ENCODE data around the gene EML4.
"Not testable (repeated sequence)": the region's sequence is repeated elsewhere in the genome, so short reads cannot be mapped to it uniquely, and the experiment has no call there.

EML4 gene

DNA sequence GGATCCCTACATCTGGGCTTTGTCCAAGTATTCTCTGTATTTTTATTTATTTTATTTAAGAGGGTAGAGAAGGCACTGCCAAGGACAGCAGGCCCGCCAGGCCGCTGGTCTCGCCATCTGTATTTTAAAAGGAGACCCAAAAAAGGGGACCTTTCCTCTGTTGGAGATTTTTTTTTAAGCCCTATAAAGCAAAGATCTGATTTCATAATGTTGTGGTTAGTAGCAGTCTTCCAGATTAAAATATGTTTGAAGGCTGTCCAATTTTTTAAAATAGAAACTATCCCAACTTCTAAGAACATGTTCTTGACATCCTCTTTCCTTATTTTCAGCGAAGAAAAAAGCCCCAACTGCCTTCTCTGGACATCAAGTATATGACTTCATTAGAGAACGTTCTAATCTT, 102.1 kb downstream of the EML4 start:
- H3K27ac Mint-ChIP-seq; DNase-seq; ATAC-seq (replicated peaks); H3K4me1 Mint-ChIP-seq; H3K27me3 Mint-ChIP-seq; H3K9me3 Mint-ChIP-seq; H3K4me3 Mint-ChIP-seq: not testable (repeated sequence)
- peaks cover 6 to 15% of the 10 kb centered on the region in 2 donors for H3K36me3 Mint-ChIP-seq

GRCh38 chr2:42274863-42275262, 105.7 kb downstream of the EML4 start:
- Mint-ChIP-seq H3K9me3 (no peaks in the 10 kb centered on the region), H3K4me3 (no peak overlapping the region), H3K27me3 (no peaks in the 10 kb centered on the region), H3K36me3 (peaks cover 9 to 27% of the 10 kb centered on the region in 2 donors), H3K4me1 (no peaks in the 10 kb centered on the region), H3K27ac (no peak overlapping the region)
- ATAC-seq (replicated peaks) (no peak), DNase-seq (no peak)

GRCh38 chr2:42281416-42282081, 112.4 kb downstream of the EML4 start:
- H3K4me1 Mint-ChIP-seq: no peaks in the 10 kb centered on the region
- peaks cover 21 to 36% of the 10 kb centered on the region in 2 donors for H3K36me3 Mint-ChIP-seq
- DNase-seq (no peak), ATAC-seq (replicated peaks) (no peak)
- no peak overlapping the region for H3K4me3 Mint-ChIP-seq
- no peak overlapping the region for H3K27ac Mint-ChIP-seq
- no peaks in the 10 kb centered on the region for H3K9me3 Mint-ChIP-seq
- H3K27me3 Mint-ChIP-seq: no peaks in the 10 kb centered on the region

DNA sequence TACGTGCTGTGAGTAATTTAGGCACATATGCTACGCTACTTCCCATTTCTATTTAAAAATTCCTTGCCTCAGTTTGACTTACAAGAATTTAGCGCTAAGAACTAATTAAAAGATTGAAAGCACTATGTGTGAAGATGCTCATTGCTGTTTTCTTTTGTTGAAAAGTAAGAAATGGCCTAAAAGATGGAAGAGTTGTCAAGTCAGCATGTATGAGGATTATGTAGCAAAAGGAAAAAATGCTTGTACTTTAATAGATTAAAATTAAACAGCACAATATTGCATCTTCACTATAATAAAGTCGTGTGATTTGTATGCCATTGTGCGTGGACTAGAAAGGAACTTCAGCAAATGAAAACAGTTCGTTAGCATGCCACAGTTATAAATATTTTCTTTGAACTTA, 114.9 kb downstream of the EML4 start:
- H3K4me3 Mint-ChIP-seq: no peak overlapping the region
- no peaks in the 10 kb centered on the region for H3K9me3 Mint-ChIP-seq
- no peak for DNase-seq
- H3K27me3 Mint-ChIP-seq: no peaks in the 10 kb centered on the region
- no peak overlapping the region for H3K27ac Mint-ChIP-seq
- peaks cover 22 to 30% of the 10 kb centered on the region in 2 donors for H3K36me3 Mint-ChIP-seq
- no peak for ATAC-seq (replicated peaks)
- H3K4me1 Mint-ChIP-seq: peaks cover 0 to 4% of the 10 kb centered on the region in 2 donors

DNA sequence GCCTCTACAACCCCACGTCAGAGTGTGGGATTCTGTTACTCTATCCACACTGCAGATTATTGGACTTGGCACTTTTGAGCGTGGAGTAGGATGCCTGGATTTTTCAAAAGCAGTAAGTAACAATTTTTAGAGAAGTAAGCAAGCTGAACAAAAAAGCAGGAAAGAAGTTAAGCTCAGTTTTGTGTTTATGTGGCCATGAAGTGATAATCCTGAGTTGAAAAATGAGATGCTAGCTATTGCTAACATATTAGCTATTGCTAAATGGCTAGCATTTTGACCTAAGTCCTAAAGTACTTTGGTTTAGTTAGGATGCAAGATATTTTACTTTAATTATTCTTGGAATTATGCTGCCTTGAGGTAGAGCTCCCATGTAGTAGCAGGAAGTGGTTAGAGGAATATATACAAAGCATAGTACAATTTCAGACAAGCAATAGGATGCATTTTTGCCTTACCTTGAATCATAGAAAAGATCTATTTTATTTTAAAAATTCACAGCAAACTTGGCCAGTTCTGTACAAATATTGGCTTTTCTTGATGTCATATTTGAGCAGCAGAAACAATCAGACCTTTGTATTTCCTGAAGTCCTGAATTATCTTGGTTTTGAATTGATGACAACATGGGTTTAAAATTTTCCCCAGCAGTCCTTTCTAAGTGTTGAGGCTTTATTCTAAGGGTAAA, 117.3 kb downstream of the EML4 start:
- ATAC-seq (replicated peaks): no peak
- H3K36me3 Mint-ChIP-seq: peaks cover 28 to 41% of the 10 kb centered on the region in 2 donors
- DNase-seq: no peak
- peaks cover 5 to 11% of the 10 kb centered on the region in 2 donors for H3K4me1 Mint-ChIP-seq
- H3K27ac Mint-ChIP-seq: no peak overlapping the region
- no peak overlapping the region for H3K4me3 Mint-ChIP-seq
- no peaks in the 10 kb centered on the region for H3K9me3 Mint-ChIP-seq
- H3K27me3 Mint-ChIP-seq: no peaks in the 10 kb centered on the region

GRCh38 chr2:42288811-42289210, 119.7 kb downstream of the EML4 start:
- Mint-ChIP-seq H3K4me1 (peaks cover 5 to 11% of the 10 kb centered on the region in 2 donors), H3K27me3 (no peaks in the 10 kb centered on the region), H3K4me3 (no peak overlapping the region), H3K27ac (peak overlapping the region; percentile 37), H3K9me3 (no peaks in the 10 kb centered on the region), H3K36me3 (peaks cover 19 to 45% of the 10 kb centered on the region in 2 donors)
- DNase-seq (no peak), ATAC-seq (replicated peaks) (no peak)

DNA sequence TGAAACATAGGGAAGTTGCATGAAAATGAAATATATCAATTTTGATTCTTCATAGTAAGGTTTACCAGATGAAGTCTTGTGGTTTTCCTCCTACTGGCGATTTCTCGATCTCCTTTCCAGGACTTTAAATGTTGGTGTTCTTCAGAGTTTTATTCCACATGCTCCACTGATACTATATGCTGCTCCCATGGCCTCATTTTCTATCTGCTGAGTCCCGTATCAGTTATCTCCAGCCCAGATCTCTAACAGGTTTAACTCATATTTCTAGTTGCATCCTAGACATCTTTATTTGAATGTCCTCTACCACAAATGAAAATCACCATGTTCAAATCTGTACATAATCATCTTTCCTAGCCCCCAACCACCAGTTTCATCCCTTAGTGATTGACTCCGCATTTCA, 120.1 kb downstream of the EML4 start:
- no peak overlapping the region for H3K4me3 Mint-ChIP-seq
- no peak for DNase-seq
- peaks cover 21 to 43% of the 10 kb centered on the region in 2 donors for H3K36me3 Mint-ChIP-seq
- no peaks in the 10 kb centered on the region for H3K27me3 Mint-ChIP-seq
- no peaks in the 10 kb centered on the region for H3K9me3 Mint-ChIP-seq
- H3K27ac Mint-ChIP-seq: peak overlapping the region; percentile 37
- H3K4me1 Mint-ChIP-seq: peaks cover 5 to 11% of the 10 kb centered on the region in 2 donors
- no peak for ATAC-seq (replicated peaks)

DNA sequence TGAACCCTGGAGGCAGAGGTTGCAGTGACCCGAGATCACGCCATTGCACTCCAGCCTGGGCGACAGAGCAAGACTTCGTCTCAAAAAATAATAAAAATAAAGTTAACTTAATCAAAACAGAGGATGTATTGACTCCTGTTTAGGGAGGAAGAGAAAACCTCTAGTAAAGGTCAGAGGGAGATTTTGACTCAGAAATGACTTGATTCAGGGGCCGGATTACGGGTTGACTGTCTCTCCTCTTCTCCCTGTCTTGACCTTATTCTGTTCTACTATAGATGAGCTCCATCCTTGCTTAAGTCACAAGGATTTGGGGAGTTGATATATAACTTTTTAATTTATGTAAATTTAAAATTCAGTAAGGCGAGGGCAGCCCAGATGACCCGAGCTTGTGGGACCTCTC, 120.9 kb downstream of the EML4 start:
- DNase-seq (no peak), ATAC-seq (replicated peaks) (peak; percentile 49 to 56)
- Mint-ChIP-seq H3K27me3 (no peaks in the 10 kb centered on the region), H3K9me3 (no peaks in the 10 kb centered on the region), H3K4me1 (peaks cover 5 to 11% of the 10 kb centered on the region in 2 donors), H3K36me3 (peaks cover 24 to 45% of the 10 kb centered on the region in 2 donors), H3K4me3 (no peak overlapping the region), H3K27ac (no peak overlapping the region)

DNA sequence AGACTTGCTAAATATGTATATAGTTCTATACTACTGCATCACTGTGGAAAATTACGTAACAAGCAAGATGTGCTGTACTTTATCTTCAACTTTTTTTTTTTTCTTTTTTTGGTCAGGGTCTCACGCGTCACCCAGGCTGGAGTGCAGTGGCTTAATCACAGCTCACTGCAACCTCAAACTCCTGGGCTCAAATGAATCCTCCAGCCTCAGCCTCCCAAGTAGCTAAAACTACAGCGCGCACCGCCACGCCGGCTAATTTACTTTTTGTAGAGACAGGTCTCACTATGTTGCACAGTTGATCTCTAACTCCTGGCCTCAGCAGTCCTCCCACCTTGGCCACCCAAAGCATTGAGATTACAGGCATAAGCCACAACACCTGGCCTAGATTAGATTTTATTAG, 123.9 kb downstream of the EML4 start:
- no peak overlapping the region for H3K27ac Mint-ChIP-seq
- peaks cover 12 to 27% of the 10 kb centered on the region in 2 donors for H3K4me1 Mint-ChIP-seq
- H3K36me3 Mint-ChIP-seq: peaks cover 19 to 50% of the 10 kb centered on the region in 2 donors
- DNase-seq (no peak), ATAC-seq (replicated peaks) (no peak)
- H3K27me3 Mint-ChIP-seq: no peaks in the 10 kb centered on the region
- H3K4me3 Mint-ChIP-seq: no peak overlapping the region
- H3K9me3 Mint-ChIP-seq: no peaks in the 10 kb centered on the region

DNA sequence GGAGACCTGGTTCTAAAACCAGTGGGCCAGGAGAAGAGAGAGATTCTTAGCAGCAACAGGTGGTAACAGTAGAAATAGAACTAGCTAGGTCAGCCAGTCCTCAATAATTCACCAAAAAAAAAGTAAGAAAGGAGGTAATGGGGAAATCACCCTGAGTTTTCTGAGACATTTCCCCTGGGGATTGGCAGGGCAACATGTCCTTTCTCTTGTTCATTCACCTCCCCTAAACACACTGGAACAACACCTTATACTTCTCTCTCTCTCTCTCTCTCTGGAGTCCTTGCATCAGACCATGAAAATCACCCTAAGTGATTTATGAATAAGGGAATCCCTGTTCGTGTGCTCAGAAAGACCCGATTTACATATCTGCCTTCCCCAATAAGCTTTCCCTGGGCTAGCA, 127.1 kb downstream of the EML4 start:
- DNase-seq (peak; percentile 58), ATAC-seq (replicated peaks) (peak; percentile 90 to 95)
- peak overlapping the region; percentile 56 for H3K27ac Mint-ChIP-seq
- H3K36me3 Mint-ChIP-seq: peaks cover 17 to 52% of the 10 kb centered on the region in 2 donors
- H3K27me3 Mint-ChIP-seq: no peaks in the 10 kb centered on the region
- peaks cover 7 to 16% of the 10 kb centered on the region in 2 donors for H3K4me1 Mint-ChIP-seq
- H3K4me3 Mint-ChIP-seq: peak overlapping the region in 1 of 2 donors; percentile 1
- no peaks in the 10 kb centered on the region for H3K9me3 Mint-ChIP-seq

GRCh38 chr2:42297322-42297936, 128.3 kb downstream of the EML4 start:
- ATAC-seq (replicated peaks): no peak
- no peak overlapping the region for H3K4me3 Mint-ChIP-seq
- H3K9me3 Mint-ChIP-seq: no peaks in the 10 kb centered on the region
- H3K4me1 Mint-ChIP-seq: peaks cover 7 to 16% of the 10 kb centered on the region in 2 donors
- H3K36me3 Mint-ChIP-seq: peaks cover 17 to 41% of the 10 kb centered on the region in 2 donors
- peak overlapping the region; percentile 27 for H3K27ac Mint-ChIP-seq
- no peaks in the 10 kb centered on the region for H3K27me3 Mint-ChIP-seq
- DNase-seq: no peak

DNA sequence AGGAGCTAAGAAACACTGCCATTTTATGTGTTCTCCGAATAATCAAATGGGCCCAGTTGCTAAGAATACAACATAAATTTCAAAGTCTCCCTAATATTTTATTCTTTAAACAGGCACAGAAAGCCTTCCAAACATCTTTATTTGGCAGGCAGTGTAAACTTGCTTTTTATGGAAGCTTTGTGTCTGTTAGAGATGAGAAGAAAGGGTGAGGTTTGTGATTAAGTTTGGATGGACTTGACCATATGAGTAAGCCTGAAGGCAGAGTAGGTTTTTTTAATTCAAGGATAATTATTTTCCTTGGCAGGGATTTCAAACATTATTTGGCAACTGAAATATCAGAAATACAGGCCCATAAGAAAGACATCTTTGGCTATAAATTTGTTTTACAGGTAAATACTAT, 129.0 kb downstream of the EML4 start:
- no peak for ATAC-seq (replicated peaks)
- H3K27ac Mint-ChIP-seq: no peak overlapping the region
- H3K36me3 Mint-ChIP-seq: peaks cover 19 to 42% of the 10 kb centered on the region in 2 donors

GRCh38 chr2:42298996-42299754, 130.0 kb downstream of the EML4 start:
- no peak overlapping the region for H3K4me3 Mint-ChIP-seq
- no peak for DNase-seq
- no peaks in the 10 kb centered on the region for H3K9me3 Mint-ChIP-seq
- H3K36me3 Mint-ChIP-seq: peaks cover 24 to 47% of the 10 kb centered on the region in 2 donors
- H3K27ac Mint-ChIP-seq: peak overlapping the region; percentile 87
- ATAC-seq (replicated peaks): no peak
- no peaks in the 10 kb centered on the region for H3K27me3 Mint-ChIP-seq
- H3K4me1 Mint-ChIP-seq: peaks cover 7 to 16% of the 10 kb centered on the region in 2 donors

More for the DNA sequence above, 129.0 kb downstream of the EML4 start:
- Mint-ChIP-seq H3K9me3 (no peaks in the 10 kb centered on the region), H3K4me1 (peaks cover 7 to 16% of the 10 kb centered on the region in 2 donors), H3K4me3 (no peak overlapping the region), H3K27me3 (no peaks in the 10 kb centered on the region)
- DNase-seq: no peak

- H3K4me3 Mint-ChIP-seq: no peak overlapping the region
- H3K27me3 Mint-ChIP-seq: no peaks in the 10 kb centered on the region
- no peaks in the 10 kb centered on the region for H3K9me3 Mint-ChIP-seq
- no peak overlapping the region for H3K27ac Mint-ChIP-seq
- DNase-seq (no peak), ATAC-seq (replicated peaks) (no peak)
- H3K36me3 Mint-ChIP-seq: peaks cover 21 to 43% of the 10 kb centered on the region in 2 donors
- H3K4me1 Mint-ChIP-seq: peaks cover 7 to 16% of the 10 kb centered on the region in 2 donors
Measured at GRCh38 chr2:42300527-42300926, 131.4 kb downstream of the EML4 start.
